8988T (cell line): Measurements from ENCODE around the gene P3H1.
"Not testable (repeated sequence)": the region's sequence is repeated elsewhere in the genome, so short reads cannot be mapped to it uniquely, and the experiment has no call there.

Source experiments
- DNase-seq: peaks from one replicate; pipeline ENCODE4 v3.0.0; 2011

P3H1 gene

DNA sequence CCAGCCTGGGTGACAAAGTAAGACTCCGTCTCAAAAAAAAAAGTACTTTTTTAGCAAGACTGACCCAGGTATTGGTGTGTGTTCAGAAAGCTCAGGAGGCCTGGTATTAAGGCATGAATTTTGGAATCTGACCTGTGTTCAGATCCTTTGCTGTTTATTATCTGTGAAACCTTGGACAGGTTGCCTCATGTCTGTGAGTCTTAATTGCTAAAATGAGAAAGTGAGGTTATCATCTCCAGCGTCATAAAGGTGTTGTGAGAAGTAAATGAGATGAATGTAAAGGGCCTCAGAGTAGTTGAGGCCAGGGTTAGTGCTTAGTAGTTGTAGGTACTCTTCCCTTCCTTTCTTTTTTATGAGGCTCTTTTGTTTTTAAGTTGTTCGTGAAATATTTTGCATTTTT is 3.0 kb upstream of the P3H1 start:
- no peak for DNase-seq

DNA sequence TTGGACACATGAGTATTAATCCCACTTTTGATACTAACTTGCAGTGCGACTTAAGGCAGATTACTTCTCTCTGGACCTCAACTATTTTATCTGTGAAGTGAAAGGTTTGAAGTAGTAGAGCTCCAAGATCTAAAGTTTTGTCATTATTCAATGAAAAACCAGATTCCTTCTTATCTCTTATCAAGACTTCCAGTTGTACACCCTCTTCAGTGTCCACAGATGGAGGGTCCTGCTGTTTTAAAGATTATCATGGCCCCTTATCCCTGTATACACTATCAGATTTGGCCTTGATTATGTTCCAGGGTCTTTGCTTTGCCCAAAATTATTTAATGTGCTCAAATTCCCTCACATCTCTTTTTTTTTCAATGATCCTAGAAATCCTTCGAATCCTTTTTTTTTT is 1.3 kb upstream of the P3H1 start:
- no peak for DNase-seq

DNA sequence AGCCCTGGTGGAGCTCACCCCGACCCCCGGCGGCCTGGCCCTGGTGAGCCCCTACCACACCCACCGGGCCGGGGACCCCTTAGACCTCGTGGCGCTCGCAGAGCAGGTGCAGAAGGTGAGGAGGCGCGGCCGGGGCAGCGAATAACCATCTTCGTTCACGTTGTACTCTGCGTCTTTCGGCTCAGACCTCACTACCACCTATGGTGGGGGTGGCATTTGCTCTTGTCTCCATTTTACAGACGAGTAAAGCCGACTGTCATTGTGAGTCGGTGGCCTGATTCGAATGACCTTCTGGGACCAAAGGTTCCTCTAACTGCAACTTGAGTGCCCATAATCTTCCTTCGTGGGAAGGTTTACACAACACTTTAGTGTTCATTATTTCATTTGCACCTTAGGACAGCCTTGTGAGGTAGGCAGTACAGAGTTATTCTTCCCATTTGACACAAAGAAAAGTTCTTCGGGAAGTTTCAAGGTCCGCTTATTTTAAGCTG is 727 bp upstream of the P3H1 start:
- no peak for DNase-seq

- DNase-seq = no peak
Measured at GRCh38 chr1:42765832-42766740, 742 bp downstream of the P3H1 start.

DNA sequence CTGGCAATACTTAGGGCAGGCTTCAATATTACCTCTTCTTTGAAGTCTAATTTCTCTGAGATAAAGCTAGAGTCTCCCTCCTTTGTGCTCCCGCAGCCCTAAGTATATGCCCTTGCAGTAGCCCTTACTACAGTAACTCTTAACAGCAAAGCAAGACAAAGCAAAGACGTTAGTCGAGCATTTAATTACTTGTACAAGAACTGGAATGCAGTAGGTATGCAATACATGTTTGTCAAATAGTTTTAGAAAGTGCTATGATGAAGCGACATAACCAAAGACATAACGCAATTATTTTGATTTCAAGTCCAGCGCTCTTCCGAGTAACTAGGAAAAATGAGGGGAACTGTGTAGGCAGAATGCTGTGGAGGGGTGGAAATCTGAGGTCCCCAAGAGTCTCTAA is 1.6 kb downstream of the P3H1 start:
- DNase-seq = no peak

DNA sequence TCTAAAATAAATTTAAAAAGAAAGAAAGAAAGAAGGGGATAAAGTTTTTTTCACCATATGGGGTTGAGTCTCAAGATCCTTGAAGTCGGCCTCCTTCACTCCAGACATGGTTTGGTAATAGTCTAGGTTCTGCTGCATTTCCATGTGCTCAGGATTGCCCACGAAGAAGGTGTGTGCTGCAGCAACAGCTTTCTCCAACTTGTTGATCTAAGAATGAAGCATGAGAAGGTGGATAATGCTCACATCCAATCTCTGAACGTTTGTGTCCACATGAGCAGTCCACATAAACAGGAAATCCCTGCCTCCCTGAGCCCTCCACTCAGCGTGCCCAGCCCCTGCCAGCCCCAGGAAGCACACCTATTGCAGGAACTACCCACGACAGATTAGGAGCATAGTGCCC is 4.6 kb downstream of the P3H1 start:
- DNase-seq = no peak

- no peak for DNase-seq
Measured at GRCh38 chr1:42761567-42761966, 5.3 kb downstream of the P3H1 start.

DNA sequence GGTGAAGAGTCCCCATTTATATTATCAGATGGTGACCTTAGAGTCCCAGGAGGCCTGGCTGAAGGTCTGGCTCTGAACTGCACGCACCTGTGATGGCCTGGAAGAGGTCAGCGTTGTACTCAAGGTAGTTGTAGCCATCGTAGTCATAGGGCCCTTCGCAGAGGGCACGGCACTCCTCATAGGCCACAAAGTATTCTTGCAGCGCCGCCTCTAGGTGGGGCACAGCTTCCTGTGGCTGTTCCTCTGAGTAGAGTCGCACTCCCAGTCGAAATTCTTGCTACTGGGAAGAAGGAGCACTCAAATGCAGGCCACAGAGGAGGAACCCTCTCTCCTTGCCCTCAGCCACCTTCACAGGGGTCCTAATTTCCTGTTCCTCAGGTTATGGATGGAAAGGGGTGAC is 7.7 kb downstream of the P3H1 start:
- no peak for DNase-seq

- DNase-seq = no peak
Measured at GRCh38 chr1:42758641-42759040, 8.2 kb downstream of the P3H1 start.

DNA sequence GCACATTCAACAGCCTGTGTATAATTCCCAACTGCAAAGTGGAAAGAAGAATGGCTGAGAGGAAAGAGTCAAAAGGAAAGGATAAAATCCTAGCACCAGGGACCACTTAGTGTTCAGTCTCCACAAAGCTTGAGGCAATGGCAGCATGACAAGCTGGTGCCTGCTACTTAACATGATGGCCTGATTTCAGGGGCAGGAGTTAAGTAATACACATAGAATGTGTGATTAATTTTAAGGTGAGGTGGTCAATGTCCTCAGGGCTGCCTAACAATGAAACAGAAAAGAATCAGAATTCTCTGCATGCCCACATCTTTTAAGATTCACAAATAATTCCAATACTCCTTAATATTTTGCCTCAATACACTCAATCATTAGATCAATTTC is 8.9 kb downstream of the P3H1 start:
- no peak for DNase-seq

DNA sequence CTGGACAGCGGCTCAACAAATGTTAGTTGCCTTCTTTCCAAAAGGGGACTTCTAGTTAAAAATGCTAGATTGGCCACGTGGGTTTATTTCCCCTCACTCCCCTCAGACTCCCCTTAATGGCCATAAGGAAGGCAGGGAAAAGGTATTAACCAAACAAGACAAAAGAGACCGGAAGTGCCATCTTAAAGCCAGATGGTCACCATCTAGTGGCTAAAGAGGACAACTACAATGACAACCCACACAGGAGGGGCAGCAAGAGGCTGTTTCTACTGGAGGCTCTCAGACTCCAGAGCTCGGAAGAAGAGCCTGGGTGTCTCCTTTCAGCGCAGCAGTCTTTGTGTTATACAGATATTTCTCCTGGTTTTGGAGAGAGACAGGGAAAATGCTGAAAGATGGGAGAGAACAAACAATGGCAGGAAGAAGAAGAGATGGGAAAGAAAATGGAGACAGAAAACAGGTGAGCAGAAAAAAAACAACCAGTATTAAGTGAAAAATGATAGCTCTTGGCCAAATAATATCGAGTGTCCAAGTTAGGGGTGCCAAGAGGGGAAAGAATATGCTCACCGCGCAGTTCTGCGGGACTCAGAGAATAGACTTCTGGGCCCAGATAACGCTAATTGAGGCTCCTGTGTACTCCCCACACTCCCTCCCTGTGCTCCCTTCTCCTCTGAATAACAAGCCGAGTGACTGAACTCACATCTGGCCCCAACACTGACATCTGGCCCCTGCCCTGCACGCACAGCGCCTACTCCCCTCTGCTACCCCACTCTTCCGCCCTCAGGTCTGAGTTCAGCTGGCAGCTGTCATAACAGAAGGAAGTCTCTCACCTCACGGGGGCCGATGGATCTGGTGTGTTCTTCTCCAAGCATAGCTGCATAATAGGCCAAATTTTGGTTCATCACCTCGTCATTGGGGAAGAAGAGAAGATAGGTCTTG is 9.6 kb downstream of the P3H1 start:
- DNase-seq = peak; percentile 62

DNA sequence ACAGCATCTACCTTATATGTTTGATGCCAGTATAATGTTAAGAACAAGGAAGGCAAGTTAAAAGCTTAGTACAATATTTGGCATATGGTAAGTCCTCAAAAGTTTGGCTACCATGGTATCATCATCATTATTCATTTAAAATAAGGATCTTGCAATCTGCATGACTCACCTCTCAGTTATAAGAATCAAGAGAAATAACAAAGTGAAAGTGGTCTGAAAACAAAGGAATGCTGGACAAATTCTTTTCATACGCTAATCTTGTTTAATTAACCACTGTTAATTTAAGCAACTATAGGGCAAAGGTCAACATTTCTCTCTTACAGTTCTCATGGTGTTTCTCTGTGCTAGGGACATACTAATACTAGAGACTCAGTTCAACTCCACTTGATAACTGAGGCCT is 13.8 kb downstream of the P3H1 start:
- DNase-seq = no peak

DNA sequence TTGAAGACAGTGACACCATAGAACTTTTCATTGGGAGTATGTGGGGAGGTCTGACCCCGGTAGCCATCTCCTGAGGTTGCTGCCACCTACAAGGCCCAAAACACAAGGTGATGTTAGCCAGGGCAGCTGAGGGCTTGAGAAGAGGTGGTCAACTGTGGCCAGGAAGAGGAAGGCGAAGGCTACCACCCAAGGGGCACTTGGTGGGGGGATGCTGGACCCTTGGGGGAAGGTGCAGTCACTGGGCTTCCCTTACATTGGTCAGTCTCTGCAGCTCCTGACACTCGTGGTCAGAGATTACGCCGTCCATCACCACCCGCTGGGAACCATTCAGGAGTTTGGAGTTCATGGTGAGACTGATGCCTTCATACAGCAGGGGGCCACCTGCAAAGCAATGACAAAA is 14.5 kb downstream of the P3H1 start:
- DNase-seq = no peak

DNA sequence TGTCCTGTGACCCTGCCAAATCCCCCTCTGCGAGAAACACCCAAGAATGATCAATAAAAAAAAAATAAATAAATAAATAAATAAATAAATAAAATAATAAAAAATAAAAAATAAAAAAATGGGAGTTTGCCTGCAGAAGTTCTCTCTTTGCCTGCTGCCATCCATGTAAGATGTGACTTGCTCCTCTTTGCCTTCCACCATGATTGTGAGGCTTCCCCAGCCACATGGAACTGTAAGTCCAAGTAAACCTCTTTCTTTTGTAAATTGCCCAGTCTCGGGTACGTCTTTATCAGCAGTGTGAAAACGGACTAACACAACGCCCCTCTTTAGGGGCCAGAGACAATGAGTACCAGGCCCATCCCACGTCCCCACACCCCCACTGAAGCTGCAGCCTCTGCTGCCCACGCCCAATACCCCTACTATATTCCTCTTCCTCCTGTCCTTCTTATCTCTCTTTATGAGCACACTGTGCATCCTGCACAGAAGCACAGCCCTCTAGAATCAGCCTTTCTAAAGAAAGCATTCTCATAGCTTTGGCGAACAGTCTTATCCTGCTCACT is 15.2 kb downstream of the P3H1 start:
- DNase-seq = not testable (repeated sequence)

- no peak for DNase-seq
Measured at GRCh38 chr1:42750041-42750440, 16.8 kb downstream of the P3H1 start.

DNA sequence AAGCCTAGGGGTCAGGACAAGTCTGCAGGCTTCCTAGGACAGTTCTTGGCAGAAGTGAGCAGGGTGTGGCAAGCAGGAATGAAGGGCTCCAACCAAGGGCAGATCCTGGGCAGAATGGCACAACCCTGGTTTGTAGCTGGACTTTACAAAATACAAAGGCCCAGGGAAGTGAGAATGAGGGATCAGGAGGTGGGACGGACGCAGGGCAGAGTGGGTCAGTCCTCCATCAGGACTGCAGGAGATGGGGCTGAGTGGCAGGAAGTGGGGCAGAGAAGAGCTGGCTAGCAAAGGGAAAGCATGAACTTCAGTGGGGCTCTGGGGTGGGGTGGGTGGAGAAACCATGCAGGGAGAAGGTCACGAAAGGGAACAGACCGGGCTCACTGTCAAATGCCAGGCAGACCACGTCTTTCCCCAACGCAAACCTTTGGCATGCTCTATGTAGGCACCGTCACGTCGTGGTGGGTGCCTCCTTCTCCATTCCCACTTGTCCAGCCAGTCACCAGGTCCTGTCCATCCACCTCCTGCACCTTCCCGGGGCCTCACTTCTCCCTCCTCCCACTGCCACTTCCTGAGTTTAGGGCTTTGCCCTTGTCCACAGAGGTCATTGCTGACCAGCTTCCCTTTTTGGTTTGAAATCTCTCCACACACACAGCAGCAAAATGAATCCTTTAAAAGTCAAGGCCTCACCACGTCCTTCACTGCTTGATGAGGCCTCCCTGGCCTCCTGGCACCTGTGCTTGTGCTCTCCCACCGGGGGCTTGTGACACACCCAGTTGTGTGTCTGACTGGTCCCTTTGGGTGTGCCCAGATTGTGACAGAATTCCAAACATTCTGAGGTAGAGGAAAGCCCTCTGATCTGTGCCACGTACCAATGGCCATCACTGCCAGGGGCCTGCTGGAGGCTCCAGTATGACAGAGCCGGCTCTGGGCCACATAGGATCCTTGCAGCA is 18.1 kb downstream of the P3H1 start:
- no peak for DNase-seq

GRCh38 chr1:42748021-42748420 is 18.8 kb downstream of the P3H1 start:
- DNase-seq = no peak

- DNase-seq = no peak
Measured at GRCh38 chr1:42747125-42747524, 19.7 kb downstream of the P3H1 start.

GRCh38 chr1:42746436-42747105 is 20.3 kb downstream of the P3H1 start:
- DNase-seq = no peak

DNA sequence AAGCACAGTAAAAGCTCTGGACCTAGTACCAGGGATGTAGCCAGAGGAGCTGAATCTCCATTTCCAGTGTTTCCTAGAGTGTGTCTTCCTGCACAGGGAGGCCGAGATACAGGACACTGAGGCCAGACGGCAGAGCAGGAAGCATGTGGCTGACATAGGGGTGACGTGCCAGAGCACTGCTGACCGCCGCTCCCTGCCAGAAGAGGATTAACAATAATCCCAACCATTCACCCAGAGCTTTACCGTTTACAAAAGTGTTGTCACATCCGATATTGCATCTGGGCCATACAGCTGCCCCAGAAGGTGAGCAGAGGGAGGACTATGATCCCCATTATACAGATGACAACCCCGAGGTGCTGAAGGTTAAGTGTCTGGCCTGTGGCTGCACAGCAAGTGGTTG is 21.0 kb downstream of the P3H1 start:
- no peak for DNase-seq

GRCh38 chr1:42744148-42744413 is 22.7 kb downstream of the P3H1 start:
- DNase-seq = no peak
